T-helper 17 cell (primary cell): ENCODE results near the gene AHDC1. TPM values are rescaled to one million over a fixed set of nuclear protein-coding genes. Genes with fewer than 3 reads are reported as not detected.

Experiments used
- ATAC-seq: fragments of 150-1000 bp; cut with Tn5 transposase; 2 replicates; pipeline ENCODE4 v1.10.0; 2021; ENCODE audit warnings: mild to moderate bottlenecking, moderate library complexity
- DNase-seq, 3 donors: peaks; one replicate each; pipeline versions ENCODE4 v3.0.0 to v3.0.0-alpha.2; 2020 to 2021
- H3K9me3 ChIP-seq: one replicate; pipeline ENCODE4 v1.7.0; 2013; ENCODE audit warnings: low read length, mild to moderate bottlenecking; ENCODE audit not compliant: control insufficient read depth, poor library complexity, severe bottlenecking
- H3K27ac Mint-ChIP-seq: one replicate; pipeline ENCODE4 v1.8.0; 2022; ENCODE audit warnings: mild to moderate bottlenecking, moderate library complexity, mixed read lengths
- H3K27me3 Mint-ChIP-seq: one replicate; pipeline ENCODE4 v1.8.0; 2022; ENCODE audit warnings: mixed read lengths
- H3K36me3 Mint-ChIP-seq: one replicate; pipeline ENCODE4 v1.8.0; 2022; ENCODE audit warnings: low read depth, mixed read lengths
- H3K4me1 Mint-ChIP-seq: one replicate; pipeline ENCODE4 v1.8.0; 2022; ENCODE audit warnings: mild to moderate bottlenecking, mixed read lengths
- H3K4me3 Mint-ChIP-seq: one replicate; pipeline ENCODE4 v1.8.0; 2022; ENCODE audit warnings: mild to moderate bottlenecking, moderate library complexity, mixed read lengths
- total RNA-seq, 4 donors: library from RNA in 2 of 4; stranded (reverse) in 2 of 4; gene quantifications; one replicate each; pipeline ENCODE4 v1.2.3 and lab custom pipeline; 2022 to 2026

The AHDC1 gene
- total RNA-seq, 2 donors from 2014 or later = 15.9 to 18.7 TPM

DNA sequence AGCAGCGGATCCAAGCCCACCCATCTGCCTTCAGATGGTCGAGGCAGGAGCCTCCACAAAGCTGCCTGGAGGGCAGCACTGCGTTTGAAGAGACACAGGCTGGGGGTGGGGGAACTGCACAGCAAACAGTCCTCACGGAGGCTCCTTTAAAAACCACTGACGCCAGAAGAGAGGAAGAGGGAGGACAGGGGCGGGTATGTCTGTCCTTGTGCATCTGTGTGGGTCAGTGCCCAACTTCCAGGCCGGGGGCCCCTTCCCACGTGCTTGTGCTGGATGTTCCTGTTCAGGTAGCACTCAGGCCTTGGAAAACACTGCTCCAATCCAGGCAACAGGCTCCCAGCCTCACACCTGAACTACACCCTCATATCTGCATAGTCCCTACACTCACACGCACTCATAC is 7.7 kb downstream of the AHDC1 start:
- peaks cover 2% of the 10 kb centered on the region for H3K36me3 Mint-ChIP-seq
- H3K4me3 Mint-ChIP-seq = no peak overlapping the region
- no peaks in the 10 kb centered on the region for H3K9me3 ChIP-seq
- H3K4me1 Mint-ChIP-seq = peaks cover 39% of the 10 kb centered on the region
- H3K27me3 Mint-ChIP-seq = no peaks in the 10 kb centered on the region
- no peak overlapping the region for H3K27ac Mint-ChIP-seq
- DNase-seq (no peak), ATAC-seq (no peak)

DNA sequence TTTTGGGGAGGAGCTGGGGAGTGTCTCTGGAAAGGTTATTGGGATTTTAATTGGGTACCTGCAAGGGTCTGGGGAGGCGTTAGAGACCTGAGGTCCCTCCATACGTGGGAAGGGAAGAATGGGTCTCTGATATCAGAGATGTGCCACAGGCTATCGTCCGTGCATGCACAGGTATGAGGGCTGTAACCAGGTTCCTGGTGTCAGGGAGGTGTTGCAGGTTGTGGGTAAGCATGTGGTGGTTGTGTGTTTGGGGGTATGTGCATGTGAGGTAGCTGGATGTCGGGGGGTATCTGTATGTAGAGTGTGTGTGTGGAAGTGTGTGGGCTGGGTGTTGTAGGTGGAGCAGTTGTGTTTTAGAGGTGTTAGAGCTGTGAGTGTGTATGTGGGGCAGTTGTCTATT is 8.3 kb downstream of the AHDC1 start:
- Mint-ChIP-seq H3K27me3 (no peaks in the 10 kb centered on the region), H3K4me3 (no peak overlapping the region), H3K27ac (no peak overlapping the region), H3K36me3 (peaks cover 2% of the 10 kb centered on the region), H3K4me1 (peaks cover 34% of the 10 kb centered on the region)
- no peak for ATAC-seq
- H3K9me3 ChIP-seq = no peaks in the 10 kb centered on the region
- no peak for DNase-seq

DNA sequence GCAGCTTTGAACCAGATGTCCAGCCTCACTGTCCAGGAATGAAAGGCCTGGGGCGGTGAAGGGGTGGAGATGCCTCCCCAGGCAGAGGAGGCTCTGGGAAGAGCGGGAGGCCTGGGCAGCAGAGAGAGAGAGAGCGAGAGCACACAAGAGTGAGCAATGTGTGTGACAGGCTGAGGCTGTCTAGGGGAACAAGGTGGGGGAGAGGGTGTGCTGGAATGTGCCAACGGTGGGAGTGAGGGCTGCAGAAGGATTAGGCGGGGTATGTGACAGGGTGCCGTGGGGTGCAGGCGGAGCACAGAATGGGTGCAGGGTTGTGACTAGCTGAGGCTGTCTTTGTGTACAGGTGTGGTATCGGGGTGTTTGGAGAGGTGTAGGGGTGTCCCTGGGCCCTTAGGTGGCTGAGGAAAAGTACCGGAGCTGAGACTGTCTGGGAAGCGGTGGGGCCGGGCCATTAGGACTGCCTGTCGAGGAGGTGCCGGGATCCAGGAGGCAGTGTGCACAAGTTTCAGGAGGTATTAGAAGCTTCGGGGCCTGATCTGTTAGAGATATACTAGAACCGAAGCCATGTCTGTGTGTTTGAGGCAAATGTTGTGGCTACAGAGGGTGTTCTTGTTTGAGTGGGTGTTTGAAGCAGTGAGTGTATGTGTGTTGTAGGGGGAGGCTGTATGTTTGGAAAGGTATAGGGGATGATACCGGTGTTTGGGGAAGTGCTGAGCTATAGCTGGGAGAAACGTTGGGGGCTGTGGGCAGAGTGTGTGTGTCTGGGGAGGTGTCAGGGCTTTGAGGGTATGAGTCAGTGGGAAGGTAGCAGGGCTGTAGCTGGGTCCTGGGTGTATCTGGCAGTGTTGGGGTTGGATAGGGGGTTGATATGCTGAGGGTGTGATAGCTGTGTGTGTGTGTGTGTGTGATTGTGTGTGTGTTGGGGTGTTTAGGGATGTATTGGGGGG is 9.1 kb downstream of the AHDC1 start:
- Mint-ChIP-seq H3K36me3 (peaks cover 2% of the 10 kb centered on the region), H3K27ac (no peak overlapping the region), H3K27me3 (no peaks in the 10 kb centered on the region), H3K4me3 (no peak overlapping the region), H3K4me1 (peaks cover 26% of the 10 kb centered on the region)
- ATAC-seq = no peak
- DNase-seq = no peak
- H3K9me3 ChIP-seq = no peaks in the 10 kb centered on the region

DNA sequence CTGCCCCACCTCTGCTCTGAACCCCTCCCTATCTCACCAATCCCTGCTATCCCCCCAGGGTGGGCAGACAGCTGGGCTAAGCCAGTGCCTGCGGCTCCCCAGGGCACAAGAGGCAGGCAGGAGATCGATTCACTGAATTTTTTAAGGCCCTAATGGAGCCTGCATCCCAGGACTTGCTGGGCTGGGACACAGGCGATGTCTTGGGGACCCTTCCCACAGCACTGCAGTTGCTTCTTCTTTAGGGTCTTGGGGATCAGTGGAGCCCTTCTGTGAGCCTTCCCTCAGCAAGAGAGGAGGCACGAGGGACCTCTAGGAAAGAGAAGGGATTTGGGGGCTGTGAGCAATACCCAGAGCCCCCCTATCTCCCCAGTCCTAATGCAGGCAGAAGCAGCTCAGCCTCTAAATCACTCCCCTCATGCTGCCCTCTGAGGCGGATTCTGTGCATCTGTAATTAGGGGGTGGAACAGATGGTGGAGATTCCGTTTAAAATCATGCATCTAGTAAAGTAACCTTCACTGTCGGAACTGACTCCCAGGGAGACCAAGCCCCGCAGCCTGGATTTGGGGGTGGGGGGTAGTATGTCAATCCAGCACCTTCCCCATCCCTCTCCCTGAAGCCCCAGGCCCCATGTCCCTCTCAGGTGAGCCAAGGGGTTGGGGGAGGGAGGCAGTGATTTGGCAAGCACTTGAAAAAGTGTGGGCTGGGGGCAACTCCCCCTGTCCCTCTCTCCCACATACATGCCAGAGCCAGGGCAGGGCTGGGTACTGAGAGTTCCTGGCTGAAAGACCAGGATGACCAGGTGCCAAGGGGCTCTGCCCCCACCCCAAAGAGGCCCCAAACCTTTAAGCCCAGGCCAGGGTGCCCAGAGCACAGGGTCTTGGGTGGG is 10.0 kb downstream of the AHDC1 start:
- Mint-ChIP-seq H3K27ac (no peak overlapping the region), H3K4me1 (peaks cover 20% of the 10 kb centered on the region), H3K36me3 (peaks cover 2% of the 10 kb centered on the region), H3K27me3 (no peaks in the 10 kb centered on the region), H3K4me3 (no peak overlapping the region)
- ATAC-seq (no peak), DNase-seq (no peak)
- no peaks in the 10 kb centered on the region for H3K9me3 ChIP-seq

DNA sequence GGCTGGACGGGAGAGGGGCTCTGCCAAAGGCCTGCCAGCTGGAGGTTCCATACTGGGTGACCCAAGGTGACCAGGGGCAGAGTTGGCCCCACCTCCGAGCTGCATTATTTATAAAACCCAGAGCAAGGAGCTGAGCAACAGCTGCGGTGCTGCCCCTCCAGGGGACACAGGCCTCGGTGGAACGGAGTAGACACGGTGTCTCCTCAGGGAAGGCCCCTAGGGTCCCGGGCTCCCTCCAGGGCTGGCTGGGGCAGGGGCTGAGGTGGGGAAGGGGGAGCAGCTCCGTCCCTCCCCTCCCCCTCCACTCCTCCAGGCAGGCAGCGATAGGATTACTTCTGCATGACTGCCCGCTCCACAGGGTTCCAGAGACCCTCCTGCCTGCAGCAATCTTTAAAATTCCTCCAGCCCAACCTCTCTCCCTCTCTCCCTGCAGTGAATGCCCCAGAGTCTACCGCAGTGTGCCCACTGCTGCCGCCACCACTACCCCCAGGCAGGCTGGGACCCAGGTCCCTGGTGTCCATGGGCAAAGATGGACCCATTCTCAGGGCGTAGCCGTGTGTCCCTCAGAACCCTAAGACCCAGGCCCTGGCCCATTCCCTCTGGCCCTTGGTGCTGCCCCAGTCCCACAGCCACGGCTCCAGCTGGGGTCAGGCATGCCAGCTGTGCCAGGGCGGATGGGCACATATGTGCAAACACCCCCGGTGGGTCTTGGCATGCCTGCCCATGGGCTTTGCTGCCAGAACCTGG is 10.8 kb downstream of the AHDC1 start:
- Mint-ChIP-seq H3K27ac (no peak overlapping the region), H3K4me1 (peaks cover 14% of the 10 kb centered on the region), H3K4me3 (no peak overlapping the region), H3K36me3 (peaks cover 2% of the 10 kb centered on the region), H3K27me3 (no peaks in the 10 kb centered on the region)
- no peaks in the 10 kb centered on the region for H3K9me3 ChIP-seq
- ATAC-seq = no peak
- no peak for DNase-seq

DNA sequence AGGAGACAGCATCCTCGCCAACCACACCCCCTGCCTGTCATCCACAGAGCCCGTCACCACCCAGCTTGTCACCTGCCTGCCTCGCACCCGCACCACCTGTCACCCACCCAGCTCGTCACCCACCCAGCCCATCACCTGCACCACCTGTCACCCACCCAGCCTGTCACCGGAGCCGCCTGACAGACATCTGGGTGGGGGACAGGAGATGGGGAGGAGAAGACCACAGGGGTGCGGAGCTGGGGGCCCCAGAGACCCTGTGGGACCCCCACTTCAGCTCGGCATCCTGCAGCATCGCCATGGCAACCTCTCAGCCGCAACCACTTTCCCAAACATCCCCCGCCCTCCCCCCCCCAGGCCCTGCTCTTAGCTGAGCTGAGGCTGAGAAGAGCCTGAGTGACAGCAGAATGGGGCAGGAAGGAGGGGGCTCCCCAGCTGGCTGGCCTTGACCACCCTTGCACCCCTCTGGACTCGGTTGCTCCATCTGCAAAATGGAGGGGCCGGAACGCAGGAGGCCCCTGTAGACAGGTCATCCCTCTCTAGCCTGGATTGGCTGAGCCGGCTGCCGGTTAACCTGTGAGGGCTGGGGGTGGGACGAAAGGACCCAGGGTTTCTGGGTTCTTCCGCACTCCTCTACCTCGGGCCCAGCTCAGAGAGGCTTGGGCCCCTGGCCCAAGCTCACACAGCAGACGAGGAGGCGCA is 11.6 kb downstream of the AHDC1 start:
- DNase-seq (no peak), ATAC-seq (no peak)
- Mint-ChIP-seq H3K27ac (no peak overlapping the region), H3K36me3 (no peaks in the 10 kb centered on the region), H3K27me3 (no peaks in the 10 kb centered on the region), H3K4me3 (no peak overlapping the region), H3K4me1 (peaks cover 7% of the 10 kb centered on the region)
- H3K9me3 ChIP-seq = no peaks in the 10 kb centered on the region

DNA sequence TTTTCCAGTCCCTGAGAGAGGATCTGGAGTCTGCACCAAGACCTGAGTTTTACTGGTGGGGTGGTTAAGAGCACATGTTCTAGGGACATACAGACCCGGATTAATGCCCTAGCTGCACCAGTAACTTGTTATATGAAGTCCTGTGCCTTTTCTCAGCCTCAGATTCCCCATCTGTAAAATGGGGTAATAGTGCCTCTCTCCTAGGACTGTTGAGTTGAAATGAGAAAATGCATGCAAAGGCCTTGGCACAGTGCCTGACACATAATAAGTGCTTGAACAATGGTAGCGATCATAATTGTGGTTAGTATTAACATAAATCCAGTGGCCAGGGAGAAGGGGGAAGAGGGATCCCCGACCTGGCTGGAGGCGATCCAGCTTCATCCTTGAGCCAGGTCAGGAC is 12.3 kb downstream of the AHDC1 start:
- Mint-ChIP-seq H3K4me1 (peaks cover 7% of the 10 kb centered on the region), H3K4me3 (no peak overlapping the region), H3K36me3 (no peaks in the 10 kb centered on the region), H3K27me3 (no peaks in the 10 kb centered on the region), H3K27ac (no peak overlapping the region)
- DNase-seq (no peak), ATAC-seq (no peak)
- H3K9me3 ChIP-seq = no peaks in the 10 kb centered on the region

DNA sequence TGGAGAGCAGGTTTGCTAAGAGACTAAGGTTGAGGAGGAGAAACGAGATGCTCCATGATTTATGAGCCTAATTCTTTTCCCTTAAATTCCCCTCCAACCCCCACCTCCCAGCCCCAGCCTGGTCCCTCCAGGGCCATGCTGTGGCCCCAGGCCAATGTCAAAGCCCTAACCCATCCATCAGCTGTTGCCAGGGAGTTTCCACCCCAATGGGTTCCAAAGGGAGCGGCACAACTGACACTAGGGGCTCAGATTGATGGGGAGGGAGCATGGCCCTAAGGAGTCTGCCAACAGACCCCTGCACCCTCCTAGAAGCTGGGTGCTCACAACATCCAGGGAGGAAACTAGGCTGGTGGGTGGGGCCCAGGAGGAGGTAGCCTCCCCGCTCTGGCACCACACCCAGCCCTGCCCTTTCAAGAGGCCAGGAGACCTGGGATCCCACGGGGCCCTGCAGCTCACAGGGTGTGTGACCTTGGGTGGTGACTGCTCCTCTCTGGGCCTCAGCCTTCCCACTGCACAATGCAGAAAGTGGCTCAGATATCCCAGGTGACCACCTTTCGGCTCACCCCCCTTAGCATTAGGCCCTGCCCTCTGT is 12.9 kb downstream of the AHDC1 start:
- H3K4me3 Mint-ChIP-seq = no peak overlapping the region
- no peak overlapping the region for H3K27ac Mint-ChIP-seq
- no peak for DNase-seq

DNA sequence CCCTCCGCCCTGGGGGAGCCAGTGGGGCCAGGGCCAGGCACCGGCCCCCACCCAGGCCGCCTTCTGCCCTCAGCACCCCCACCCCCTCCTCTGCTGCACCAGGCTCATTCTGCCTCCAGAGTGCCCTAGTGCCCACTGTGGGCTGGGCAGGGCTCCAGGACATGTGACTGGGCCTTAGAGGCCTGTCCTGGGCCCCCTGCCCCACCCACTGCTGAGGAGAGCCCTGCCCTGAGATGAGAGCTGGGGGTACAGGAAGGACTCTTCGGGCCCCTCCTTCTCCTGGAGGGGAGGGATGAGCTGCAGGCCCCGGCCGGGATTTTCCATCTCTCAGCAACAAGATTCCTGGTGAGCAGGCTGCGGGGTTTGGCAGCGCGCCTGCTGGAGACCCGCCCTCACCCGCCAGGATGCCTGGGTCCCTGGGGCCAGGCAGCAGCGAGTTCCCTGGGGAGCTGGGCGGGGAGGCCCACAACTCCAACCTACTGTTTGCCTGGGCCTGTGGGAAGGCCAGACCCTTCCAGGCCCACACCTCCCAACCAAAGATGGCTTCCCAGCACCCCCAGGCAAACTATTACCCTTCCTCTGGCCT is 14.0 kb downstream of the AHDC1 start:
- no peaks in the 10 kb centered on the region for H3K9me3 ChIP-seq
- Mint-ChIP-seq H3K4me1 (peaks cover 7% of the 10 kb centered on the region), H3K4me3 (no peak overlapping the region), H3K36me3 (no peaks in the 10 kb centered on the region), H3K27ac (no peak overlapping the region), H3K27me3 (no peaks in the 10 kb centered on the region)
- no peak for ATAC-seq
- no peak for DNase-seq

More for the DNA sequence above, 12.9 kb downstream of the AHDC1 start:
- Mint-ChIP-seq H3K36me3 (no peaks in the 10 kb centered on the region), H3K27me3 (no peaks in the 10 kb centered on the region), H3K4me1 (peaks cover 7% of the 10 kb centered on the region)
- no peaks in the 10 kb centered on the region for H3K9me3 ChIP-seq
- ATAC-seq = no peak

DNA sequence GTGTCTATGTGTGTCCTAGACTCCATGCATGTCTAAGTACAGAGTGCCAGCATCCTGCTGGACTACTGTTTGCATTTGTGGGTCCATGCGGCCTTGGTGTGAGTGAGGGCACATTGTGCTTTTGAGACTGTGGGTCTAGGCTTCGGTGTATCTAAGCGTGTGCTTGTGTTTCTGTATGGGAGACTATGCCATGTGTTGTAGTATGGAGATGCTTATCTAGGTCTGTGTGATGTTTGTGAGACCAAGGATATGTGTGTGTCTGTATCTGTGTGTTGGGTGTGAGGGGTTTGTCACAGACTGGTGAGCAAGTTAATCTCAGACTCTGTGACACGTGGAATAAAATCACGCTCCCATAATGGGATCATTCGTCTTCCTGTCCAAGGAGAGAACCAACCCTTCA is 14.5 kb downstream of the AHDC1 start:
- H3K4me3 Mint-ChIP-seq = no peak overlapping the region
- no peak for ATAC-seq
- H3K4me1 Mint-ChIP-seq = peaks cover 9% of the 10 kb centered on the region
- H3K27ac Mint-ChIP-seq = no peak overlapping the region
- no peaks in the 10 kb centered on the region for H3K27me3 Mint-ChIP-seq
- no peaks in the 10 kb centered on the region for H3K36me3 Mint-ChIP-seq
- H3K9me3 ChIP-seq = no peaks in the 10 kb centered on the region
- no peak for DNase-seq

DNA sequence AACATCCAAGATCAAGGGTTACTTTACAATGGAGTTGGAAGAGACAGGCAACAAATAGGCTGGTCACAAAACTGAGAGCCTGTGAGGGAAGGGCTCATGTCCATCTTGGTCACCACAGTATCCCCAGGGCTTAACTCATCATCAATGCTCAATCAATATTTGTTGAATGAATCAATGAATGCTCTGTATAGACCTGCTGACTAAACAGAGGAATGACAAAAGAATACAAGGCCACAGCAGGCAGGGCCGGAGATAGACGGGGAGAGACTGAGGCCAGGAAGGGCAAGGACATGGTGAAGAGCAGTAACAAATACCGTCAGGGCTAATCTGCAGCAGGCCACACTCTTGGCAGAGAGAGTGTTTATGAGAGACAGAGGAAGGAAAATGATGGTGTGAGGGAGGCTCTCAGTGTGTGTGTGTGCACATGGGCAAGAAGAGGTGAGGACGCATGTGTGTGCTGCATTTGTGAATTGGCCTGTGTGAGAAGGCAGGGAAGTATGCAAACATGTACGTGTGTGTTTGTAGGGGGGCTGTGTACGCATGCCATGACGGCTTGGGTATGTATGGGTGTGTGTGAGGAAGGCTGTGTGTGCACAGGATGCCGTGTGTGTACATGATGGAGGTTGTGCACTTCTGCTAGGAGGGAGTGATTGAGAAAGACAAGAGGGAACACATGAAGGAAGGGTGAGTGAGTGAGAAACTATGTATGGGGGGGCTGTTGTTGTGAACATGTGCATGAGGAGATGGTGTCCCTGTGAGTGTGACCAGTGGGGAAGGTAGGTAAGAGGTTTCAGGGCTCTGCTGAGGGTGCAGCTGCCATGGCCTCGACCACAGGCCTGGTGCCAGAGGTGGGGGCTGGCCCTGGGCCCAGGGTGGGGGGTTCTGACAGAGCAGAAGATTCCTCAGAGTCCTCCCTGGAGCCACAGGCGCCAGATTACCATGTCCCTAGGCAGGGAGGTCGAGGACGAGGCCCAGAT is 15.4 kb downstream of the AHDC1 start:
- H3K4me1 Mint-ChIP-seq = peaks cover 12% of the 10 kb centered on the region
- no peaks in the 10 kb centered on the region for H3K27me3 Mint-ChIP-seq
- no peak overlapping the region for H3K4me3 Mint-ChIP-seq
- no peaks in the 10 kb centered on the region for H3K36me3 Mint-ChIP-seq
- H3K27ac Mint-ChIP-seq = no peak overlapping the region
- ATAC-seq = no peak
- no peak for DNase-seq
- H3K9me3 ChIP-seq = no peaks in the 10 kb centered on the region
